Measurements from ENCODE around the gene ATG7.

DNA sequence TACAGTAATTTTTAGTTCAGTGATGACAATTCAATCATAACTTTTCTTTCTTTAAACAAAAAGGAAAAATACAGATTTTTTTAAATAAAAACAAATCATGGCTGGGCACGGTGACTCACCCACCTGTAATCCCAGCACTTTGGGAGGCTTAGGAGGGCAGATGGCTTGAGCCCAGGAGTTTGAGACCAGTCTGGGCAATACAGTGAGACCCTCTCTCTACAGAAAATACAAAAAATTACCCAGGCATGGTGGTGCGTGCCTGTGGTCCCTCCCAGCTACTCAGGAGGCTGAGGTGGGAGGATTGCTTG is 25.6 kb upstream of the ATG7 start:
- TF ChIP-seq, protein P1, sequence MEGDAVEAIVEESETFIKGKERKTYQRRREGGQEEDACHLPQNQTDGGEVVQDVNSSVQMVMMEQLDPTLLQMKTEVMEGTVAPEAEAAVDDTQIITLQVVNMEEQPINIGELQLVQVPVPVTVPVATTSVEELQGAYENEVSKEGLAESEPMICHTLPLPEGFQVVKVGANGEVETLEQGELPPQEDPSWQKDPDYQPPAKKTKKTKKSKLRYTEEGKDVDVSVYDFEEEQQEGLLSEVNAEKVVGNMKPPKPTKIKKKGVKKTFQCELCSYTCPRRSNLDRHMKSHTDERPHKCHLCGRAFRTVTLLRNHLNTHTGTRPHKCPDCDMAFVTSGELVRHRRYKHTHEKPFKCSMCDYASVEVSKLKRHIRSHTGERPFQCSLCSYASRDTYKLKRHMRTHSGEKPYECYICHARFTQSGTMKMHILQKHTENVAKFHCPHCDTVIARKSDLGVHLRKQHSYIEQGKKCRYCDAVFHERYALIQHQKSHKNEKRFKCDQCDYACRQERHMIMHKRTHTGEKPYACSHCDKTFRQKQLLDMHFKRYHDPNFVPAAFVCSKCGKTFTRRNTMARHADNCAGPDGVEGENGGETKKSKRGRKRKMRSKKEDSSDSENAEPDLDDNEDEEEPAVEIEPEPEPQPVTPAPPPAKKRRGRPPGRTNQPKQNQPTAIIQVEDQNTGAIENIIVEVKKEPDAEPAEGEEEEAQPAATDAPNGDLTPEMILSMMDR (IDR thresholded peaks at IDR 0.05): no peak
- TF ChIP-seq POLR2AphosphoS5 (IDR thresholded peaks at IDR 0.05) (no peak), POLR2A (IDR thresholded peaks at IDR 0.05; ENCODE audit: low read depth) (no peak), EP300 (IDR thresholded peaks at IDR 0.05) (no peak)
